OCI-LY1 (cell line): ENCODE data around the gene LARP1B.

Experiments
- H2AFZ ChIP-seq: fragments of 200-600 bp; sonication (generic), shearing (Covaris generic); 2 replicates; pipeline ENCODE4 v1.6.0; 2014; ENCODE audit warnings: antibody characterized with exemption, mild to moderate bottlenecking, low read length
- H3F3A ChIP-seq: fragments of 200-600 bp; sonication (generic), shearing (Covaris generic); 2 replicates; pipeline ENCODE4 v1.6.0; 2014; ENCODE audit warnings: mild to moderate bottlenecking, antibody characterized with exemption, low read length, moderate library complexity; ENCODE audit not compliant: insufficient read depth
- H3K27ac ChIP-seq: fragments of 200-600 bp; sonication (generic); 2 replicates; pipeline ENCODE4 v1.5.1; 2014; ENCODE audit warnings: low read length, mixed run types, mild to moderate bottlenecking, low read depth; ENCODE audit not compliant: poor library complexity, severe bottlenecking
- H3K27me3 ChIP-seq: fragments of 200-600 bp; sonication (generic); 2 replicates; pipeline ENCODE4 v1.6.0; 2014; ENCODE audit warnings: antibody characterized with exemption, mild to moderate bottlenecking, low read length, moderate library complexity; ENCODE audit not compliant: insufficient read depth
- H3K36me3 ChIP-seq: fragments of 200-600 bp; sonication (generic); 2 replicates; pipeline ENCODE4 v1.6.1; 2014; ENCODE audit warnings: mild to moderate bottlenecking, antibody characterized with exemption, low read length, moderate library complexity, mixed read lengths; ENCODE audit not compliant: insufficient read depth
- H3K4me1 ChIP-seq: fragments of 200-600 bp; sonication (generic); 2 replicates; pipeline ENCODE4 v1.5.1; 2014; ENCODE audit warnings: mild to moderate bottlenecking, low read length, moderate library complexity; ENCODE audit not compliant: insufficient read depth, severe bottlenecking
- H3K4me2 ChIP-seq: fragments of 200-600 bp; sonication (generic), shearing (Covaris generic); 2 replicates; pipeline ENCODE4 v1.6.1; 2014; ENCODE audit warnings: low read length
- H3K4me3 ChIP-seq: fragments of 200-600 bp; sonication (generic); 2 replicates; pipeline ENCODE4 v1.5.1; 2014; ENCODE audit warnings: low read length, low read depth, mild to moderate bottlenecking, mixed read lengths; ENCODE audit not compliant: poor library complexity, severe bottlenecking
- H3K79me2 ChIP-seq: fragments of 200-600 bp; shearing (Covaris generic); 2 replicates; pipeline ENCODE4 v1.6.1; 2016; ENCODE audit warnings: mixed run types, low read length, mixed read lengths; ENCODE audit not compliant: insufficient read depth
- H3K9ac ChIP-seq: fragments of 200-600 bp; sonication (generic), shearing (Covaris generic); 2 replicates; pipeline ENCODE4 v1.6.1; 2014; ENCODE audit warnings: mild to moderate bottlenecking, low read length, mixed read lengths
- H3K9me2 ChIP-seq: fragments of 200-600 bp; sonication (generic), shearing (Covaris generic); 2 replicates; pipeline ENCODE4 v1.6.1; 2014; ENCODE audit warnings: low read depth, mild to moderate bottlenecking, low read length, mixed read lengths
- H3K9me3 ChIP-seq: fragments of 200-600 bp; shearing (Covaris generic); 2 replicates; pipeline ENCODE4 v1.6.1; 2014; ENCODE audit warnings: low read length, mixed read lengths
- H4K20me1 ChIP-seq: fragments of 200-600 bp; sonication (generic), shearing (Covaris generic); 2 replicates; pipeline ENCODE4 v1.6.0; 2016; ENCODE audit warnings: mild to moderate bottlenecking, low read length; ENCODE audit not compliant: insufficient read depth
- EZH2 ChIP-seq: fragments of 200-600 bp; sonication (generic), shearing (Covaris generic); IDR thresholded peaks from 2 replicates; pipeline ENCODE4 v1.8.0; 2017; ENCODE audit warnings: borderline replicate concordance, mixed run types, mild to moderate bottlenecking, antibody characterized with exemption, low read length, moderate library complexity, mixed read lengths
- TF ChIP-seq, protein P1 (sequence below): fragments of 200-600 bp; sonication (generic), shearing (Covaris generic); IDR thresholded peaks from 2 replicates; pipeline ENCODE4 v1.5.1; 2017; ENCODE audit warnings: mild to moderate bottlenecking, antibody characterized with exemption, low read length, moderate library complexity, mixed read lengths

Gene LARP1B

DNA sequence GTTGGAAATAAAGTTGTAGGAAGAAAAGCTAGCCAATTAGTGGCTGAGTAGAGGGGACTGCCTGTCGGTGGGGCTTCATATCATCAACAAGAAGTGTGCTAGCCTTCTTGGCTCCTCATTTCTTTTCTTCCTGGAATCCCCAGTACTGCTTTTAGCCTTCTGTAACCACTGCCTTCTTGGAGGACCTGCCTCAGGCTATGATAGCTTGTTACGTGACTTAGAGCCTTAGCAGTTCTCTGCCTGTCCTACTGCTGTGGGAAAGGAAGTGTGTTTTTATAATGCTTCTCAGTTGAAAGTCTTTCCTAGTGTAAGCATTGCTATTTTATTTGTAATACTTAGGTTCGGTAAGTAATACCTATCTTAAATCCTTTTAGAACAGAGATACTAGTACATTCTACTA, 61.9 kb downstream of the LARP1B start:
- no peaks in the 10 kb centered on the region for H3K79me2 ChIP-seq
- no peaks in the 10 kb centered on the region for H3F3A ChIP-seq
- peaks cover 5% of the 10 kb centered on the region; the same call in 1 of the 2 replicates for H3K36me3 ChIP-seq
- no peaks in the 10 kb centered on the region for H3K9me2 ChIP-seq
- no peaks in the 10 kb centered on the region for H3K9me3 ChIP-seq
- no peak for TF ChIP-seq EZH2
- TF ChIP-seq, protein P1, sequence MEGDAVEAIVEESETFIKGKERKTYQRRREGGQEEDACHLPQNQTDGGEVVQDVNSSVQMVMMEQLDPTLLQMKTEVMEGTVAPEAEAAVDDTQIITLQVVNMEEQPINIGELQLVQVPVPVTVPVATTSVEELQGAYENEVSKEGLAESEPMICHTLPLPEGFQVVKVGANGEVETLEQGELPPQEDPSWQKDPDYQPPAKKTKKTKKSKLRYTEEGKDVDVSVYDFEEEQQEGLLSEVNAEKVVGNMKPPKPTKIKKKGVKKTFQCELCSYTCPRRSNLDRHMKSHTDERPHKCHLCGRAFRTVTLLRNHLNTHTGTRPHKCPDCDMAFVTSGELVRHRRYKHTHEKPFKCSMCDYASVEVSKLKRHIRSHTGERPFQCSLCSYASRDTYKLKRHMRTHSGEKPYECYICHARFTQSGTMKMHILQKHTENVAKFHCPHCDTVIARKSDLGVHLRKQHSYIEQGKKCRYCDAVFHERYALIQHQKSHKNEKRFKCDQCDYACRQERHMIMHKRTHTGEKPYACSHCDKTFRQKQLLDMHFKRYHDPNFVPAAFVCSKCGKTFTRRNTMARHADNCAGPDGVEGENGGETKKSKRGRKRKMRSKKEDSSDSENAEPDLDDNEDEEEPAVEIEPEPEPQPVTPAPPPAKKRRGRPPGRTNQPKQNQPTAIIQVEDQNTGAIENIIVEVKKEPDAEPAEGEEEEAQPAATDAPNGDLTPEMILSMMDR = no peak
- no peaks in the 10 kb centered on the region for H3K27me3 ChIP-seq
- no peak overlapping the region for H3K4me3 ChIP-seq
- no peak overlapping the region for H2AFZ ChIP-seq
- H3K4me1 ChIP-seq = no peaks in the 10 kb centered on the region
- no peaks in the 10 kb centered on the region for H4K20me1 ChIP-seq
- H3K27ac ChIP-seq = no peak overlapping the region
- no peak overlapping the region for H3K4me2 ChIP-seq
- no peak overlapping the region for H3K9ac ChIP-seq

DNA sequence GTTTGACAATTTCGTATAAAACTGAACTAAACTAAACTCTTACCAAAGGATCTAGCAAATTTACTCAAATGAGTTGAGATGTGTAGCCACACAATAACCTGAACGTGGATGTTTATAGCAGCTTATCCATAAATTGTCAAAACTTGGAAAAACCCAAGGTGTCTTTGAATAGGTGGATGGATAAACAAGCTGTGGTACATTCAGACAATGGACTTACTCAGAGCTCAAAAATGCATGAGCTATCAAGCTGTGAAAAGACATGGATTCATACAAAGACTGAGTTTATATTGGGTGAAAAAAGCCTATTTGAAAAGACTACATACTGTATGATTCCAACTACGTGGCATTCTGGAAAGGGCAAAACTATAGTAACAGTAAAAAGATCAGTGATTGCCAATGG, 69.5 kb downstream of the LARP1B start:
- no peaks in the 10 kb centered on the region for H3K79me2 ChIP-seq
- H3K4me2 ChIP-seq = no peak overlapping the region
- no peaks in the 10 kb centered on the region for H3K27me3 ChIP-seq
- no peaks in the 10 kb centered on the region for H3K36me3 ChIP-seq
- no peak overlapping the region for H2AFZ ChIP-seq
- no peaks in the 10 kb centered on the region for H4K20me1 ChIP-seq
- H3K9ac ChIP-seq = no peak overlapping the region
- H3K4me3 ChIP-seq = no peak overlapping the region
- no peaks in the 10 kb centered on the region for H3K9me2 ChIP-seq
- no peaks in the 10 kb centered on the region for H3F3A ChIP-seq
- no peaks in the 10 kb centered on the region for H3K9me3 ChIP-seq
- H3K4me1 ChIP-seq = no peaks in the 10 kb centered on the region
- H3K27ac ChIP-seq = no peak overlapping the region
- no peak for TF ChIP-seq EZH2
- TF ChIP-seq, protein P1 = no peak

DNA sequence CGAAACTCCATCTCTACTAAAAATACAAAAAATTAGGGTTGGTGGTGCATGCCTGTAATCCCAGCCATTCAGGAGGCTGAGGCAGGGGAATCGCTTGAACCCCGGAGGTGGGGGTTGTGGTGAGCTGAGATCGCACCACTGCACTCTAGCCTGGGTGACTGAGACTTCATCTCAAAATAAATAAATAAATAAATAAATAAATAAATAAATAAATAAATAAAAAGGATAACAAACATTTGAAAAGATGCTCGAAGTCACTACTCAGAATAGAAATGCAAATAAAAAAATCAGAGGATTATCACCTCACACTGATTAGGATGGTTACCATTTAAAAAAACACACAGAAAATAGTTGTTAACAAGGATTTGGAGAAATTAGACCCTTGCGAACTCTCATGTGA, 73.8 kb downstream of the LARP1B start:
- Histone ChIP-seq H3K79me2 (no peaks in the 10 kb centered on the region), H3F3A (no peaks in the 10 kb centered on the region), H3K27me3 (no peaks in the 10 kb centered on the region), H3K4me1 (no peaks in the 10 kb centered on the region), H3K36me3 (no peaks in the 10 kb centered on the region), H3K27ac (no peak overlapping the region), H2AFZ (no peak overlapping the region), H3K4me2 (no peak overlapping the region), H3K9me2 (no peaks in the 10 kb centered on the region), H3K9ac (no peak overlapping the region), H3K9me3 (no peaks in the 10 kb centered on the region), H4K20me1 (no peaks in the 10 kb centered on the region), H3K4me3 (no peak overlapping the region)
- TF ChIP-seq, protein P1 = no peak
- no peak for TF ChIP-seq EZH2
